Measurements from ENCODE around the gene KHK.

DNA sequence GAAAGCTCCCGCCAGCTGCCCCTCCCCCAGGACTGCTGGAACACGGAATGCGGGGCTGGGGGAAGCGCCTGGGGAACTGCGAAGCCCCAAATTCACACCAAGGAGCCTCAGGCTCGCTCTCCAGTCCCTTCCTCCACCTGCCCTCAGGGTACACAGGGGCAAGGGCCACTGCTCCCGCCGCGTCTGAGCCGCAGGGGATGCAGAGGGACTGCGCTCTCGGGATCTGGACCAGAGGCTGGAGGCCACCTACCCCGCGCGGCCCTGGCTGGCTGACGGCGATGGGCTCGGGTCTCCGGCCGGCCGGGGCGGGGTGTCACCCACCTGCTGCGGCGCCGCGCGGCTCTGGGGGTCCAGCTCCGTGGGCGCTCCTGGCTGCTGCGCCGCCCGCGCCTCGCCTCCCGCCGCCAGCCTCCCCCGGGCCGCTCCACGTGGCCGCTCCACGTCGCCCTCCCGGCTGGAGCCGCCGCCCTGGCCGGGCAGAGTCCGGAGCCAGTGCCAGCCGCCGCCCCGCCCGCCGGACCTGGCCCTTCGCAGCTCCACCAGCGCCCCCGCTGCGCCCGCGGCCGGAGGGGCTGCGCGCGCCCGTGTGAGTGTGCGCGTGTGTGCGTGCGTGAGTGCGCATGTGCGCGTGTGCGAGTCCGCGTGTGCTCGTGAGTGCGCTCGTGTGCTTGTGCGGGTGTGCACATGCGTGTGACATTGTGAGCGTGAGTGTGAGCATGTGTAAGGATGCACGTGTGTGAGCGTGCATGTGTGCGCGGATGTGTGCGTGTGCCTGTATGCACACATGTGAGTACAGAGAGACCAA lies 32.2 kb downstream of the KHK start, which contains the start of gene CGREF1:
- TF ChIP-seq, protein P1, sequence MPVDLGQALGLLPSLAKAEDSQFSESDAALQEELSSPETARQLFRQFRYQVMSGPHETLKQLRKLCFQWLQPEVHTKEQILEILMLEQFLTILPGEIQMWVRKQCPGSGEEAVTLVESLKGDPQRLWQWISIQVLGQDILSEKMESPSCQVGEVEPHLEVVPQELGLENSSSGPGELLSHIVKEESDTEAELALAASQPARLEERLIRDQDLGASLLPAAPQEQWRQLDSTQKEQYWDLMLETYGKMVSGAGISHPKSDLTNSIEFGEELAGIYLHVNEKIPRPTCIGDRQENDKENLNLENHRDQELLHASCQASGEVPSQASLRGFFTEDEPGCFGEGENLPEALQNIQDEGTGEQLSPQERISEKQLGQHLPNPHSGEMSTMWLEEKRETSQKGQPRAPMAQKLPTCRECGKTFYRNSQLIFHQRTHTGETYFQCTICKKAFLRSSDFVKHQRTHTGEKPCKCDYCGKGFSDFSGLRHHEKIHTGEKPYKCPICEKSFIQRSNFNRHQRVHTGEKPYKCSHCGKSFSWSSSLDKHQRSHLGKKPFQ (tag by site-specific recombination; IDR thresholded peaks at IDR 0.05), result peak; percentile 66
- TF ChIP-seq ATF2 (tag by site-specific recombination; IDR thresholded peaks at IDR 0.05; ENCODE audit: low read depth) (no peak), ZNF138 (tag by site-specific recombination; IDR thresholded peaks at IDR 0.05; ENCODE audit: borderline replicate concordance) (no peak), CTCF (tag by site-specific recombination; IDR thresholded peaks at IDR 0.05) (peak; percentile 19; the same call in 1 of the 2 replicates), ZFHX2 (tag by site-specific recombination; conservative IDR thresholded peaks at IDR 0.05) (no peak), ZNF274 (IDR thresholded peaks at IDR 0.05; ENCODE audit: low read length) (no peak), ZNF274 (tag by site-specific recombination; IDR thresholded peaks at IDR 0.05; ENCODE audit: borderline replicate concordance) (no peak), ZNF354C (tag by site-specific recombination; IDR thresholded peaks at IDR 0.05; ENCODE audit: borderline replicate concordance, low read depth) (no peak), HOXA7 (CRISPR knock-in tag; IDR thresholded peaks at IDR 0.05; ENCODE audit: borderline replicate concordance) (no peak), ZFP41 (tag by site-specific recombination; IDR thresholded peaks at IDR 0.05; ENCODE audit: borderline replicate concordance) (no peak), ZNF580 (tag by site-specific recombination; IDR thresholded peaks at IDR 0.05) (no peak), ZNF571 (tag by site-specific recombination; IDR thresholded peaks at IDR 0.05) (no peak)
- TF ChIP-seq, protein P2, sequence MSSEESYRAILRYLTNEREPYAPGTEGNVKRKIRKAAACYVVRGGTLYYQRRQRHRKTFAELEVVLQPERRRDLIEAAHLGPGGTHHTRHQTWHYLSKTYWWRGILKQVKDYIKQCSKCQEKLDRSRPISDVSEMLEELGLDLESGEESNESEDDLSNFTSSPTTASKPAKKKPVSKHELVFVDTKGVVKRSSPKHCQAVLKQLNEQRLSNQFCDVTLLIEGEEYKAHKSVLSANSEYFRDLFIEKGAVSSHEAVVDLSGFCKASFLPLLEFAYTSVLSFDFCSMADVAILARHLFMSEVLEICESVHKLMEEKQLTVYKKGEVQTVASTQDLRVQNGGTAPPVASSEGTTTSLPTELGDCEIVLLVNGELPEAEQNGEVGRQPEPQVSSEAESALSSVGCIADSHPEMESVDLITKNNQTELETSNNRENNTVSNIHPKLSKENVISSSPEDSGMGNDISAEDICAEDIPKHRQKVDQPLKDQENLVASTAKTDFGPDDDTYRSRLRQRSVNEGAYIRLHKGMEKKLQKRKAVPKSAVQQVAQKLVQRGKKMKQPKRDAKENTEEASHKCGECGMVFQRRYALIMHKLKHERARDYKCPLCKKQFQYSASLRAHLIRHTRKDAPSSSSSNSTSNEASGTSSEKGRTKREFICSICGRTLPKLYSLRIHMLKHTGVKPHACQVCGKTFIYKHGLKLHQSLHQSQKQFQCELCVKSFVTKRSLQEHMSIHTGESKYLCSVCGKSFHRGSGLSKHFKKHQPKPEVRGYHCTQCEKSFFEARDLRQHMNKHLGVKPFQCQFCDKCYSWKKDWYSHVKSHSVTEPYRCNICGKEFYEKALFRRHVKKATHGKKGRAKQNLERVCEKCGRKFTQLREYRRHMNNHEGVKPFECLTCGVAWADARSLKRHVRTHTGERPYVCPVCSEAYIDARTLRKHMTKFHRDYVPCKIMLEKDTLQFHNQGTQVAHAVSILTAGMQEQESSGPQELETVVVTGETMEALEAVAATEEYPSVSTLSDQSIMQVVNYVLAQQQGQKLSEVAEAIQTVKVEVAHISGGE (tag by site-specific recombination; conservative IDR thresholded peaks at IDR 0.05; ENCODE audit: low read depth), result no peak
